Testis (tissue), 3 donors: Measurements from ENCODE around the gene BRD4. TPM values are rescaled to one million over a fixed set of nuclear protein-coding genes. Genes with fewer than 3 reads are reported as not detected.
A peak's percentile ranks its signal among the peaks of the same experiment; 100 is the strongest.

ENCODE experiments used
- DNase-seq: peaks from one replicate; pipeline ENCODE4 v3.0.0-alpha.2; 2019
- H3K27ac ChIP-seq, 2 donors: fragments of 200-600 bp; sonication (generic); one replicate each; pipeline ENCODE4 v1.5.1; 2019
- H3K27me3 ChIP-seq: fragments of 200-600 bp; sonication (generic); one replicate; pipeline ENCODE4 v1.5.1; 2019
- H3K36me3 ChIP-seq: fragments of 200-600 bp; sonication (generic); one replicate; pipeline ENCODE4 v1.5.1; 2017; ENCODE audit warnings: low read depth; ENCODE audit errors: missing control alignments
- H3K4me1 ChIP-seq: fragments of 200-600 bp; sonication (generic); one replicate; pipeline ENCODE4 v1.5.1; 2019
- H3K4me3 ChIP-seq, 2 donors: fragments of 200-600 bp; sonication (generic); one replicate each; pipeline ENCODE4 v1.5.1; 2017 to 2019
- H3K9me3 ChIP-seq: fragments of 200-600 bp; sonication (generic); one replicate; pipeline ENCODE4 v1.5.1; 2017
- POLR2A ChIP-seq: fragments of 450-650 bp; IDR thresholded peaks from one replicate; pipeline ENCODE4 v1.6.1; 2017; ENCODE audit warnings: antibody characterized with exemption, mild to moderate bottlenecking, moderate library complexity
- WGBS, 2 donors: methylation state at CpG; one replicate each; pipeline ENCODE4 v1.1.5; 2018; 5-methylcytosine and 5-hydroxymethylcytosine counted together
- intact Hi-C: fragments of 100-400 bp; cut with DNase I; formaldehyde crosslinking; loops from one replicate; pipeline ENCODE4 v1.15.1; 2023; ENCODE audit warnings: low total_unique reads
- polyA plus RNA-seq: library from polyadenylated mRNA; stranded (reverse); fragments of 350-450 nt; fragmentation: Illumina TruSeq; extraction: RNeasy Lipid Tissue Mini Kit (QIAGEN cat#74804); gene quantifications from one replicate; pipeline ENCODE4 v1.2.3, GENCODE V29; 2014; ENCODE audit warnings: low read depth, low replicate concordance; ENCODE audit not compliant: insufficient read depth
- total RNA-seq, 2 donors: library from RNA; depleted of rRNA; stranded (reverse); fragments of >200 nt; gene quantifications; one replicate each; pipeline ENCODE4 v1.2.3, GENCODE V29; 2016
- TF ChIP-seq, protein P1 (sequence below), 3 experiments: fragments of 450-650 bp in 2 of 3; fragments of 200-600 bp in 1 of 3; sonication (generic) in 1 of 3; IDR thresholded peaks; one replicate each; pipeline ENCODE4 v1.5.1; 2016 to 2019; ENCODE audit warnings: antibody characterized with exemption in 3 of 3, mild to moderate bottlenecking in 2 of 3, moderate library complexity in 1 of 3

Gene BRD4
- total and polyA plus RNA-seq, 3 donors from 2014 or later = 59.2 to 109 (median 106) TPM

DNA sequence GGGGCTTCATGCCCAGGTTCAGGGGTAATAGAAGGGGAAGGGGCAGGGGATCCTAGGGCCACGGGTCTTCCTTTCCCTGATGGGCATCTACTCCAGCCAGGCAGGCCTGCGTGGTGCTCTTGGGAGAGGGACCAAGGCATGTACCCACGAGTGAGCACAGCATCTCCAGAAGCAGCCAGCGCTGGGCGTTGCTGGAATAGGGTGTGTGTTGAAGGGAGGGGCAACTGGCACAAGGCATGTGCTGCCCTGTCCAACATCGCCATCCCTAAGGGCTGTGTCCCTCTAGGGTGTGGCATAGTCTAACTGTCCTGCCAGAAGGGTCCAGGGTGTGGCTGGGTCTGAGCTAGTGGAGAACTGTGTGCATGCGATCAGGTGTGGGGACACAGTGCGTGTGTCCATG is 134.4 kb downstream of the BRD4 start:
- Histone ChIP-seq H3K4me1 (peaks cover 10% of the 10 kb centered on the region), H3K27ac (no peak overlapping the region), H3K27me3 (no peaks in the 10 kb centered on the region), H3K9me3 (no peaks in the 10 kb centered on the region), H3K4me3 (no peak overlapping the region), H3K36me3 (no peaks in the 10 kb centered on the region)
- 44 to 50% methylated on average over 4 to 8 of the region's 8 CpGs for WGBS, 2 donors
- no peak for TF ChIP-seq POLR2A
- TF ChIP-seq, protein P1, sequence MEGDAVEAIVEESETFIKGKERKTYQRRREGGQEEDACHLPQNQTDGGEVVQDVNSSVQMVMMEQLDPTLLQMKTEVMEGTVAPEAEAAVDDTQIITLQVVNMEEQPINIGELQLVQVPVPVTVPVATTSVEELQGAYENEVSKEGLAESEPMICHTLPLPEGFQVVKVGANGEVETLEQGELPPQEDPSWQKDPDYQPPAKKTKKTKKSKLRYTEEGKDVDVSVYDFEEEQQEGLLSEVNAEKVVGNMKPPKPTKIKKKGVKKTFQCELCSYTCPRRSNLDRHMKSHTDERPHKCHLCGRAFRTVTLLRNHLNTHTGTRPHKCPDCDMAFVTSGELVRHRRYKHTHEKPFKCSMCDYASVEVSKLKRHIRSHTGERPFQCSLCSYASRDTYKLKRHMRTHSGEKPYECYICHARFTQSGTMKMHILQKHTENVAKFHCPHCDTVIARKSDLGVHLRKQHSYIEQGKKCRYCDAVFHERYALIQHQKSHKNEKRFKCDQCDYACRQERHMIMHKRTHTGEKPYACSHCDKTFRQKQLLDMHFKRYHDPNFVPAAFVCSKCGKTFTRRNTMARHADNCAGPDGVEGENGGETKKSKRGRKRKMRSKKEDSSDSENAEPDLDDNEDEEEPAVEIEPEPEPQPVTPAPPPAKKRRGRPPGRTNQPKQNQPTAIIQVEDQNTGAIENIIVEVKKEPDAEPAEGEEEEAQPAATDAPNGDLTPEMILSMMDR (IDR thresholded peaks at IDR 0.05) = no peak
- no peak for DNase-seq
- intact Hi-C loops = no loop called here

DNA sequence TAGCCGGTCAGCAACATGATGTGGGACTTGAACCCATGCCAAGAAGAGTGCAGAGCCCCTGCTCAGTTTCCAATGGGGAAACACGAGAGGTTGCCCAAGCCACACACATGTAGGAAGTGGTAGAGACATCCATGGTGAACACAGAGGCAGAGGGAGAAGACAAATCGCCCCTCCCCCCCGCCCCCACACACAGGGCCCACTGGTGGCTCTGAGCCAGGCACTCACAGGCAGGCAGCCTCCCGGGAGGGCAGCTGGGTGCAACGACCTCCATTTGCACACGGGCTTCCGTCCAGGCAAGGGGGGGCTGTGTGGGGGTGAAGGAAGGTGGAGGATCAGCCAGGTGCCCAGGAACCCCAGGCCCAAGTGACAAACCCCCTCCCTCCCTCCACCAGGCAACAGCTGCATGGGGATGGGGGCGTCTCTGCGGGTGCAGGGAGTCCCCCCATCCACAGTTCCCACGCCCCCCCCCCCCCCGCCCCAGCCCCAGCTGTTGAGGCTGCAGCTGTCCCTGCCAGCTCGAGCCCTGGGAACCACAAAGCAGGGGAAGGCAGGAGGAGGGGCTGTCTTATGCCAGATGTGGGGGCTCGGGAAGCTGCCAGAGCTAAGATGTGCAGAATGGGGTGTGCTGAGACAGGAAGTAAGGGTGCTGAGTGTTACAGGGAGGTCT is 134.9 kb downstream of the BRD4 start:
- DNase-seq = no peak
- TF ChIP-seq POLR2A = no peak
- TF ChIP-seq, protein P1 (IDR thresholded peaks at IDR 0.05) = no peak
- Histone ChIP-seq H3K9me3 (no peaks in the 10 kb centered on the region), H3K27me3 (no peaks in the 10 kb centered on the region), H3K27ac (no peak overlapping the region), H3K4me3 (no peak overlapping the region), H3K36me3 (no peaks in the 10 kb centered on the region), H3K4me1 (peaks cover 10% of the 10 kb centered on the region)
- 16 to 28% methylated on average over 9 to 14 of the region's 14 CpGs for WGBS, 2 donors
- intact Hi-C loops = no loop called here

- no peak for DNase-seq
- no peaks in the 10 kb centered on the region for H3K36me3 ChIP-seq
- no peak overlapping the region for H3K27ac ChIP-seq
- no peaks in the 10 kb centered on the region for H3K9me3 ChIP-seq
- WGBS, 2 donors = 49 to 51% methylated on average over 4 of the region's 4 CpGs
- TF ChIP-seq, protein P1 (IDR thresholded peaks at IDR 0.05) = no peak
- no peak for TF ChIP-seq POLR2A
- no peaks in the 10 kb centered on the region for H3K27me3 ChIP-seq
- H3K4me1 ChIP-seq = peaks cover 10% of the 10 kb centered on the region
- intact Hi-C loops = no loop called here
- peak overlapping the region in 1 of 2 donors; percentile 36 for H3K4me3 ChIP-seq
Observed at GRCh38 chr19:15196360-15197005, 135.9 kb downstream of the BRD4 start.

GRCh38 chr19:15195371-15196334 is 136.7 kb downstream of the BRD4 start:
- Histone ChIP-seq H3K27ac (no peak overlapping the region), H3K36me3 (no peaks in the 10 kb centered on the region), H3K9me3 (no peaks in the 10 kb centered on the region), H3K4me1 (peaks cover 10% of the 10 kb centered on the region), H3K27me3 (no peaks in the 10 kb centered on the region), H3K4me3 (peak overlapping the region; percentile 34 to 36)
- DNase-seq = peak; percentile 50
- 0 to 11% methylated on average over 2 to 59 of the region's 91 CpGs for WGBS, 2 donors
- TF ChIP-seq POLR2A = no peak
- TF ChIP-seq, protein P1 (IDR thresholded peaks at IDR 0.05) = peak in 1 of 3 experiments; percentile 11
- intact Hi-C loops = no loop called here
